OCI-LY1 (cell line): Measurements from ENCODE around the gene UFC1.

Source experiments
- H2AFZ ChIP-seq: fragments of 200-600 bp; sonication (generic), shearing (Covaris generic); 2 replicates; pipeline ENCODE4 v1.6.0; 2014; ENCODE audit warnings: antibody characterized with exemption, mild to moderate bottlenecking, low read length
- H3F3A ChIP-seq: fragments of 200-600 bp; sonication (generic), shearing (Covaris generic); 2 replicates; pipeline ENCODE4 v1.6.0; 2014; ENCODE audit warnings: mild to moderate bottlenecking, antibody characterized with exemption, low read length, moderate library complexity; ENCODE audit not compliant: insufficient read depth
- H3K27ac ChIP-seq: fragments of 200-600 bp; sonication (generic); 2 replicates; pipeline ENCODE4 v1.5.1; 2014; ENCODE audit warnings: low read length, mixed run types, mild to moderate bottlenecking, low read depth; ENCODE audit not compliant: poor library complexity, severe bottlenecking
- H3K27me3 ChIP-seq: fragments of 200-600 bp; sonication (generic); 2 replicates; pipeline ENCODE4 v1.6.0; 2014; ENCODE audit warnings: antibody characterized with exemption, mild to moderate bottlenecking, low read length, moderate library complexity; ENCODE audit not compliant: insufficient read depth
- H3K36me3 ChIP-seq: fragments of 200-600 bp; sonication (generic); 2 replicates; pipeline ENCODE4 v1.6.1; 2014; ENCODE audit warnings: mild to moderate bottlenecking, antibody characterized with exemption, low read length, moderate library complexity, mixed read lengths; ENCODE audit not compliant: insufficient read depth
- H3K4me1 ChIP-seq: fragments of 200-600 bp; sonication (generic); 2 replicates; pipeline ENCODE4 v1.5.1; 2014; ENCODE audit warnings: mild to moderate bottlenecking, low read length, moderate library complexity; ENCODE audit not compliant: insufficient read depth, severe bottlenecking
- H3K4me2 ChIP-seq: fragments of 200-600 bp; sonication (generic), shearing (Covaris generic); 2 replicates; pipeline ENCODE4 v1.6.1; 2014; ENCODE audit warnings: low read length
- H3K4me3 ChIP-seq: fragments of 200-600 bp; sonication (generic); 2 replicates; pipeline ENCODE4 v1.5.1; 2014; ENCODE audit warnings: low read length, low read depth, mild to moderate bottlenecking, mixed read lengths; ENCODE audit not compliant: poor library complexity, severe bottlenecking
- H3K79me2 ChIP-seq: fragments of 200-600 bp; shearing (Covaris generic); 2 replicates; pipeline ENCODE4 v1.6.1; 2016; ENCODE audit warnings: mixed run types, low read length, mixed read lengths; ENCODE audit not compliant: insufficient read depth
- H3K9ac ChIP-seq: fragments of 200-600 bp; sonication (generic), shearing (Covaris generic); 2 replicates; pipeline ENCODE4 v1.6.1; 2014; ENCODE audit warnings: mild to moderate bottlenecking, low read length, mixed read lengths
- H3K9me2 ChIP-seq: fragments of 200-600 bp; sonication (generic), shearing (Covaris generic); 2 replicates; pipeline ENCODE4 v1.6.1; 2014; ENCODE audit warnings: low read depth, mild to moderate bottlenecking, low read length, mixed read lengths
- H3K9me3 ChIP-seq: fragments of 200-600 bp; shearing (Covaris generic); 2 replicates; pipeline ENCODE4 v1.6.1; 2014; ENCODE audit warnings: low read length, mixed read lengths
- H4K20me1 ChIP-seq: fragments of 200-600 bp; sonication (generic), shearing (Covaris generic); 2 replicates; pipeline ENCODE4 v1.6.0; 2016; ENCODE audit warnings: mild to moderate bottlenecking, low read length; ENCODE audit not compliant: insufficient read depth
- EZH2 ChIP-seq: fragments of 200-600 bp; sonication (generic), shearing (Covaris generic); IDR thresholded peaks from 2 replicates; pipeline ENCODE4 v1.8.0; 2017; ENCODE audit warnings: borderline replicate concordance, mixed run types, mild to moderate bottlenecking, antibody characterized with exemption, low read length, moderate library complexity, mixed read lengths
- TF ChIP-seq, protein P1 (sequence below): fragments of 200-600 bp; sonication (generic), shearing (Covaris generic); IDR thresholded peaks from 2 replicates; pipeline ENCODE4 v1.5.1; 2017; ENCODE audit warnings: mild to moderate bottlenecking, antibody characterized with exemption, low read length, moderate library complexity, mixed read lengths

Gene UFC1

DNA sequence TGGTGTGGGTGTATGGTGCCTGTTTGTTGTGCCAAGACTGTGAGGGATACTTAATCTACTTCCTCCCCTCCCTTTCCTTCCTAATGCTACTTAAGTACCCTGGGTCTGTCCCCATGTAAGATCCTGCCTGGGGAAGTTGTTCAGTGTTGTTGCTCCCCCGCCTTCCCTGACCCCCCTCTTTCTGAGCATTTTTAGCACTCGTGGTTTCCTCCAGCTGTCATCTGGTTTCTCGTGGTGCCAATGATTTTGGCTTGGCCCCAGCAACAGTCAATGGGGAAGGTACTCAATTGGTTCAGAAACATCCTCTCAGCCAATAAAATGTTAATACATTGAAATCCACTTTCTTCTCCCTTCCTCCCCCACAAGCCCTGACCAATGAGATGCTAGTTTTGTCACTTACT lies 31.5 kb downstream of the UFC1 start:
- Histone ChIP-seq H3K9me3 (no peaks in the 10 kb centered on the region), H3K9me2 (no peaks in the 10 kb centered on the region), H3K27me3 (no peaks in the 10 kb centered on the region), H3K4me3 (peak overlapping the region; percentile 6), H2AFZ (peak overlapping the region; percentile 7; the same call in 1 of the 2 replicates), H3K4me2 (peak overlapping the region; percentile 44), H3K79me2 (no peaks in the 10 kb centered on the region), H3K27ac (peak overlapping the region; percentile 85), H3F3A (0 out of 2 replicates have a peak, but pooled peaks cover 4% of the 10 kb centered on the region), H4K20me1 (no peaks in the 10 kb centered on the region), H3K4me1 (peaks cover 40% of the 10 kb centered on the region), H3K9ac (peak overlapping the region; percentile 35; the same call in 1 of the 2 replicates), H3K36me3 (no peaks in the 10 kb centered on the region)
- no peak for TF ChIP-seq EZH2
- TF ChIP-seq, protein P1, sequence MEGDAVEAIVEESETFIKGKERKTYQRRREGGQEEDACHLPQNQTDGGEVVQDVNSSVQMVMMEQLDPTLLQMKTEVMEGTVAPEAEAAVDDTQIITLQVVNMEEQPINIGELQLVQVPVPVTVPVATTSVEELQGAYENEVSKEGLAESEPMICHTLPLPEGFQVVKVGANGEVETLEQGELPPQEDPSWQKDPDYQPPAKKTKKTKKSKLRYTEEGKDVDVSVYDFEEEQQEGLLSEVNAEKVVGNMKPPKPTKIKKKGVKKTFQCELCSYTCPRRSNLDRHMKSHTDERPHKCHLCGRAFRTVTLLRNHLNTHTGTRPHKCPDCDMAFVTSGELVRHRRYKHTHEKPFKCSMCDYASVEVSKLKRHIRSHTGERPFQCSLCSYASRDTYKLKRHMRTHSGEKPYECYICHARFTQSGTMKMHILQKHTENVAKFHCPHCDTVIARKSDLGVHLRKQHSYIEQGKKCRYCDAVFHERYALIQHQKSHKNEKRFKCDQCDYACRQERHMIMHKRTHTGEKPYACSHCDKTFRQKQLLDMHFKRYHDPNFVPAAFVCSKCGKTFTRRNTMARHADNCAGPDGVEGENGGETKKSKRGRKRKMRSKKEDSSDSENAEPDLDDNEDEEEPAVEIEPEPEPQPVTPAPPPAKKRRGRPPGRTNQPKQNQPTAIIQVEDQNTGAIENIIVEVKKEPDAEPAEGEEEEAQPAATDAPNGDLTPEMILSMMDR: no peak

DNA sequence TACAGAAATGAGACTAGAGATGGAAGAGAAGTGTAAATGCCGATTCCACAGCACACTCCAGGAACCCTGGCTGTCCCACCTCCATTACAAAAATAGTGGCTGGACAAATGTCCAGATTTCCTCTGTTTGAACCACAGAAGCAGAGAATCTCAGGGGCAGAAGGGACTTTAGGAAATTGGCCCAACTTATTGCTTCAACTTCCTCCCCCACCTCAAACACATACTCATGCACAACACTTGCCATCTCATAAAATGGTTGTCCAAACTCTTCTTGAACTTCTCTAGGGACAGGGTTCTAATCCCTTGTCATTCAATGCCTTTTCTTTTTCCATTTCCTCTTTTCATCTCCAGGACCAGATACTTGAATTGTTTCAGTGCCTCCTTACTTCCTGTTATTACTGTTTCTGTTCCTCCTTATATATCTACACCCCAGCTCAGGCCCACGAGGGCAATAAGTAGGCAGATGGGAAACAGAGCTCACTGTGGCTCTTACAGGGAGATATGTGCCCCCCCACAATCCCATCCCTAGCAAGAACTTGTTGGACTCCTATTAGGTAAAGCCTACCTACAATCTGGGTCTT lies 32.0 kb downstream of the UFC1 start:
- H3K36me3 ChIP-seq: no peaks in the 10 kb centered on the region
- no peaks in the 10 kb centered on the region for H4K20me1 ChIP-seq
- 0 out of 2 replicates have a peak overlapping the region, but pooled peaks have one; percentile 7 for H2AFZ ChIP-seq
- no peaks in the 10 kb centered on the region for H3K9me3 ChIP-seq
- no peaks in the 10 kb centered on the region for H3K79me2 ChIP-seq
- H3K4me2 ChIP-seq: peak overlapping the region; percentile 44
- H3K9me2 ChIP-seq: no peaks in the 10 kb centered on the region
- H3K27me3 ChIP-seq: no peaks in the 10 kb centered on the region
- H3K27ac ChIP-seq: peak overlapping the region; percentile 85
- H3K9ac ChIP-seq: peak overlapping the region; percentile 11; the same call in 1 of the 2 replicates
- H3F3A ChIP-seq: 0 out of 2 replicates have a peak, but pooled peaks cover 4% of the 10 kb centered on the region
- H3K4me1 ChIP-seq: peaks cover 40% of the 10 kb centered on the region
- no peak for TF ChIP-seq EZH2
- TF ChIP-seq, protein P1: no peak
- H3K4me3 ChIP-seq: peak overlapping the region; percentile 6

DNA sequence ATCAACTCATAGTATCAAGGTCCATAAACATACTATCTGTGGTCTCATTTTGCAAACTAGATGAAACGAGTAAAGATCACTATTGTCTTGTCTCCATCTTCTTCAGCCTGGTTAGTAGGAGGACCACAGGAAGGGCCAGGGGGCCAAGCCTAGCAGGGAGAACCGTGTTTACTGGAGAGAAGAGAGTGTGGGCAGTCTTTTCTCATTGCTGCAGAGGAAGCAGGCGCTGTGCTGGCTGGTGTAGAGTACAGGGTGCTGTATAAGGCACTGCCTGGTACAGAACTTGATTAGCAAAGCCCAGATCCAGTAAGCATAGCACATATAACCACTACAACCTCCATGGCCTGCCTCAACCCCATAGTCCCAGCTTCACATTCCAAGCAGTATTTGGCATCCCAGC lies 33.5 kb downstream of the UFC1 start:
- Histone ChIP-seq H3K4me1 (peaks cover 37% of the 10 kb centered on the region), H2AFZ (no peak overlapping the region), H3K4me2 (no peak overlapping the region)

More for the DNA sequence above, 33.5 kb downstream of the UFC1 start:
- no peaks in the 10 kb centered on the region for H3K9me3 ChIP-seq
- no peak overlapping the region for H3K9ac ChIP-seq
- H3K36me3 ChIP-seq: no peaks in the 10 kb centered on the region
- no peaks in the 10 kb centered on the region for H3K79me2 ChIP-seq
- H4K20me1 ChIP-seq: no peaks in the 10 kb centered on the region
- H3K4me3 ChIP-seq: no peak overlapping the region
- no peak for TF ChIP-seq EZH2
- TF ChIP-seq, protein P1: no peak
- H3F3A ChIP-seq: 0 out of 2 replicates have a peak, but pooled peaks cover 4% of the 10 kb centered on the region
- H3K9me2 ChIP-seq: no peaks in the 10 kb centered on the region
- no peaks in the 10 kb centered on the region for H3K27me3 ChIP-seq
- peak overlapping the region; percentile 85 for H3K27ac ChIP-seq
